Uterus (tissue), 4 donors: ENCODE measurements around the gene BTG1. TPM values are rescaled to one million over a fixed set of nuclear protein-coding genes. Genes with fewer than 3 reads are reported as not detected.

ENCODE experiments used
- DNase-seq, 2 donors: peaks; one replicate each; pipeline ENCODE4 v3.0.0-alpha.2; 2019 to 2020
- H3K27ac ChIP-seq, 2 donors: fragments of 200-600 bp; sonication (generic); 1 replicate in 1 of 2; 2 replicates in 1 of 2; pipeline ENCODE4 v1.5.1; 2016 to 2018
- H3K27me3 ChIP-seq, 2 donors: fragments of 200-600 bp; sonication (generic); one replicate each; pipeline ENCODE4 v1.5.1; 2018 to 2019; ENCODE audit warnings: control low read depth in 1 of 2
- H3K36me3 ChIP-seq, 2 donors: fragments of 200-600 bp; sonication (generic); one replicate each; pipeline ENCODE4 v1.5.1; 2019; ENCODE audit warnings: control low read depth in 1 of 2
- H3K4me1 ChIP-seq, 2 donors: fragments of 200-600 bp; sonication (generic); one replicate each; pipeline ENCODE4 v1.5.1; 2018 to 2019; ENCODE audit warnings: control low read depth in 1 of 2
- H3K4me3 ChIP-seq, 2 donors: fragments of 200-600 bp; sonication (generic); 1 replicate in 1 of 2; 2 replicates in 1 of 2; pipeline ENCODE4 v1.5.1; 2018 to 2019; ENCODE audit warnings: mild to moderate bottlenecking in 1 of 2
- H3K9me3 ChIP-seq, 2 donors: fragments of 200-600 bp; sonication (generic); one replicate each; pipeline ENCODE4 v1.5.1; 2019; ENCODE audit warnings: control low read depth in 1 of 2
- POLR2A ChIP-seq, 2 donors: fragments of 450-650 bp; IDR thresholded peaks; one replicate each; pipeline ENCODE4 v1.6.1; 2016; ENCODE audit warnings: antibody characterized with exemption in 2 of 2, mild to moderate bottlenecking in 1 of 2, moderate library complexity in 1 of 2
- intact Hi-C: fragments of 100-400 bp; cut with DNase I; formaldehyde crosslinking; loops from one replicate; pipeline ENCODE4 v1.15.1; 2023; ENCODE audit warnings: low total_unique reads
- total RNA-seq, 4 donors: library from RNA; depleted of rRNA in 3 of 4; stranded (reverse); fragments of >200 nt in 3 of 4; gene quantifications; one replicate each; pipeline versions ENCODE4 v1.1.0 to v1.2.4, GENCODE V29; 2014 to 2023
- TF ChIP-seq, protein P1 (sequence below), 4 experiments: fragments of 200-600 bp in 2 of 4; fragments of 450-650 bp in 2 of 4; sonication (generic) in 2 of 4; IDR thresholded peaks; one replicate each; pipeline ENCODE4 v1.5.1; 2016 to 2019; ENCODE audit warnings: antibody characterized with exemption in 4 of 4, mild to moderate bottlenecking in 2 of 4, moderate library complexity in 1 of 4
- donor health status: DM: yes; HTN: yes; CAD: no.

BTG1 gene
- total RNA-seq, 4 donors from 2014 or later, result 40.4 to 214 (median 70.1) TPM

GRCh38 chr12:92107621-92108131 lies 38.0 kb downstream of the BTG1 start:
- intact Hi-C loops, result no loop called here
- DNase-seq, result no peak
- Histone ChIP-seq H3K36me3 (no peaks in the 10 kb centered on the region), H3K27me3 (no peaks in the 10 kb centered on the region), H3K27ac (peak overlapping the region; percentile 35 to 73), H3K4me1 (peaks cover 4 to 5% of the 10 kb centered on the region in 2 donors), H3K9me3 (no peaks in the 10 kb centered on the region), H3K4me3 (no peak overlapping the region)
- TF ChIP-seq, protein P1, sequence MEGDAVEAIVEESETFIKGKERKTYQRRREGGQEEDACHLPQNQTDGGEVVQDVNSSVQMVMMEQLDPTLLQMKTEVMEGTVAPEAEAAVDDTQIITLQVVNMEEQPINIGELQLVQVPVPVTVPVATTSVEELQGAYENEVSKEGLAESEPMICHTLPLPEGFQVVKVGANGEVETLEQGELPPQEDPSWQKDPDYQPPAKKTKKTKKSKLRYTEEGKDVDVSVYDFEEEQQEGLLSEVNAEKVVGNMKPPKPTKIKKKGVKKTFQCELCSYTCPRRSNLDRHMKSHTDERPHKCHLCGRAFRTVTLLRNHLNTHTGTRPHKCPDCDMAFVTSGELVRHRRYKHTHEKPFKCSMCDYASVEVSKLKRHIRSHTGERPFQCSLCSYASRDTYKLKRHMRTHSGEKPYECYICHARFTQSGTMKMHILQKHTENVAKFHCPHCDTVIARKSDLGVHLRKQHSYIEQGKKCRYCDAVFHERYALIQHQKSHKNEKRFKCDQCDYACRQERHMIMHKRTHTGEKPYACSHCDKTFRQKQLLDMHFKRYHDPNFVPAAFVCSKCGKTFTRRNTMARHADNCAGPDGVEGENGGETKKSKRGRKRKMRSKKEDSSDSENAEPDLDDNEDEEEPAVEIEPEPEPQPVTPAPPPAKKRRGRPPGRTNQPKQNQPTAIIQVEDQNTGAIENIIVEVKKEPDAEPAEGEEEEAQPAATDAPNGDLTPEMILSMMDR (IDR thresholded peaks at IDR 0.05), result no peak
- no peak for TF ChIP-seq POLR2A (IDR thresholded peaks at IDR 0.05)

DNA sequence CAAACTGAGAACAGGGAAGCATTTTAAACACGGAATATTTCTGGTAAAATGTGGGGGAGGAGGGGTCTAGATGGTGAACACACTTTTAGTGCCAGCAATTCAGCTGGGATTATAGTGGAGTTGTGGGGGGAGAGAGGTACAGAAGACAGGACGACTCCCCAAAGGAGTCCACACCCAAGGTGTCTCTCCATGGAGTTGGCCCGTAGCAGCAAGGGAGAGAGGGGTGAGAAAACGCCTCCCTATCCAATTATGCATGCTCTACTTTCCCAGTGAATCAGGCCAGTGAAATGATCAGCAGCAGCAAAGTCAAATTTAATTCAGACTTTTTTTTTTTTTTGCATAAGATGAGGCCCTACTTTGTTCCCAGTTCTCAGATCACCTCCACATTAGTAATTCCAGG lies 38.6 kb downstream of the BTG1 start:
- peak overlapping the region in 1 of 2 donors; percentile 73 for H3K27ac ChIP-seq
- no peak overlapping the region for H3K4me3 ChIP-seq
- no peaks in the 10 kb centered on the region for H3K36me3 ChIP-seq
- peaks cover 4 to 5% of the 10 kb centered on the region in 2 donors for H3K4me1 ChIP-seq
- intact Hi-C loops, result no loop called here
- no peak for DNase-seq
- H3K9me3 ChIP-seq, result no peaks in the 10 kb centered on the region
- TF ChIP-seq, protein P1 (IDR thresholded peaks at IDR 0.05), result no peak
- TF ChIP-seq POLR2A (IDR thresholded peaks at IDR 0.05), result no peak
- H3K27me3 ChIP-seq, result no peaks in the 10 kb centered on the region

DNA sequence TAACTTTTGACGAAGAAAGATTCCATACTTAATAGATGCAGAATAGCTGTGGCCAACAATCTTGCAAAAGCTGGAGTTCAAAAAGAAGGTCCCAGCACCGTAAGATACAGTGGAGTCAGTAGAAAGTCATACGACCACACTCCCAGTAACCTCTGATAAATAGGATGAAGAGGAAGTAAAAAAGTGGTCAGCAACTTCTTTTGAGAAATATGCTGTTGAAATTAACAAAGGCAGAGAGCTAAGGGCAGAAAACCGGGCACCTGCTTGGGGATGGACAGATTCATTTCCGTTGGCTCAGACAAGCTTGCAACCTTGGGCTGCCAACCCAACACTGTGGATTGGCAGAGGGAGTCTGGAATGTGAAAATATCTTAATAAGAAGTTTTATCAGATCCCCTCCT lies 40.0 kb downstream of the BTG1 start:
- Histone ChIP-seq H3K27me3 (no peaks in the 10 kb centered on the region), H3K4me1 (peaks cover 4 to 5% of the 10 kb centered on the region in 2 donors), H3K36me3 (no peaks in the 10 kb centered on the region), H3K9me3 (no peaks in the 10 kb centered on the region), H3K27ac (no peak overlapping the region), H3K4me3 (no peak overlapping the region)
- no peak for DNase-seq
- intact Hi-C loops, result no loop called here
- TF ChIP-seq, protein P1 (IDR thresholded peaks at IDR 0.05), result no peak
- TF ChIP-seq POLR2A (IDR thresholded peaks at IDR 0.05), result no peak

DNA sequence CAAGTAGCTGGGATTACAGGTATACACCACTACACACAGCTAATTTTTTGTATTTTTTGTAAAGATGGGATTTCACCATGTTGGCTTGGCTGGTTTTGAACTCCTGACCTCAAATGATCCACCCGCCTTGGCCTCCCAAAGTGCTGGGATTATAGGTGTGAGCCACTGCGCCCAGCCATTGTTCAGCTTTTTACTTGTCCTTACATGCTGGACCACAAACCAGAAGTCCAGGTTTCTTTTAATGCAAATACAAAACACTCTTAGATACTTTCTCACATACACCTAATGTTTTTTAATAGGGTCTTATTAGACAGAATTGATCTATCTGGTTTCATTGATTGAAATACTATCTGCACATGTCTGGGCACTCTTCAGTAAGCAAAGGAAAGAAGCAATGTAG lies 40.5 kb downstream of the BTG1 start:
- Histone ChIP-seq H3K36me3 (no peaks in the 10 kb centered on the region), H3K27ac (no peak overlapping the region), H3K4me3 (no peak overlapping the region), H3K27me3 (no peaks in the 10 kb centered on the region), H3K4me1 (peaks cover 4 to 5% of the 10 kb centered on the region in 2 donors), H3K9me3 (no peaks in the 10 kb centered on the region)
- intact Hi-C loops, result no loop called here
- no peak for DNase-seq
- no peak for TF ChIP-seq POLR2A (IDR thresholded peaks at IDR 0.05)
- TF ChIP-seq, protein P1 (IDR thresholded peaks at IDR 0.05), result no peak

DNA sequence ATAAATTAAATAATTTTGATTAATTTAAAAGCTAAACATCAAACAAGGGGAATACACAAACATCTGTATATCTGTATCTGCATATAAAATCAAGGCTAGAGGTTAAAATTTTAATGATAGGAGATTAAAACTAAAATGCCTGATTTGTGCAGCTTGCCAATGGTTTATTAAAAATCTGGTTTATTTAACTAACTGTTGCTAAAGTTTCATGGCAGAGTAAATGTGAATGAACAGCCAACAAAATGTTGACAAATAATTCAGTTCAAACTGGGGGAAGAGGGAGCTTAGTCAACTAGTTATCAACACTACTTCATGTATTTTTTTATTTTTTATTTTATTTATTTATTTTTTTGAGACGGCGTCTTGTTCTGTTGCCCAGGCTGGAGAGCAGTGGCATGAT lies 43.0 kb downstream of the BTG1 start:
- no peak for DNase-seq
- no peaks in the 10 kb centered on the region for H3K27me3 ChIP-seq
- H3K9me3 ChIP-seq, result no peaks in the 10 kb centered on the region
- H3K4me3 ChIP-seq, result no peak overlapping the region
- no peaks in the 10 kb centered on the region for H3K36me3 ChIP-seq
- no peak overlapping the region for H3K27ac ChIP-seq
- no peaks in the 10 kb centered on the region for H3K4me1 ChIP-seq
- intact Hi-C loops, result no loop called here
- no peak for TF ChIP-seq POLR2A (IDR thresholded peaks at IDR 0.05)
- TF ChIP-seq, protein P1 (IDR thresholded peaks at IDR 0.05), result no peak
